CD8-positive, alpha-beta memory T cell (primary cell): ENCODE data around the gene PPP1R13L. TPM values are rescaled to one million over a fixed set of nuclear protein-coding genes. Genes with fewer than 3 reads are reported as not detected.

Experiments used
- CTCF ChIA-PET: fragments of 350-600 bp; sonication (Branson Sonifier 250); formaldehyde crosslinking; loops from one replicate; lab custom pipeline; 2021; ENCODE audit warnings: antibody characterized with exemption; lab: Charles Lee
- POLR2A ChIA-PET: fragments of 350-600 bp; sonication (Branson Sonifier 250); formaldehyde crosslinking; loops from one replicate; lab custom pipeline; 2021; ENCODE audit warnings: antibody characterized with exemption; lab: Charles Lee
- DNase-seq, 5 donors: peaks; one replicate each; pipeline versions ENCODE4 v3.0.0 to v3.0.0-alpha.2; 2020 to 2022; ENCODE audit warnings: mixed read lengths in 1 of 5
- H3K27ac ChIP-seq: one replicate; pipeline ENCODE4 v1.7.0; 2013; ENCODE audit warnings: low read depth, mild to moderate bottlenecking, low read length, moderate library complexity
- H3K27me3 ChIP-seq: 2 replicates; pipeline ENCODE4 v1.7.0; 2013; ENCODE audit warnings: low read length, mild to moderate bottlenecking; ENCODE audit not compliant: insufficient read depth, poor library complexity, severe bottlenecking
- H3K36me3 ChIP-seq: 2 replicates; pipeline ENCODE4 v1.7.0; 2013; ENCODE audit warnings: mild to moderate bottlenecking, low read length, moderate library complexity; ENCODE audit not compliant: insufficient read depth
- H3K4me1 ChIP-seq: 2 replicates; pipeline ENCODE4 v1.7.0; 2013; ENCODE audit warnings: mild to moderate bottlenecking, low read length, moderate library complexity; ENCODE audit not compliant: insufficient read depth
- H3K4me3 ChIP-seq: 2 replicates; pipeline ENCODE4 v1.7.0; 2013; ENCODE audit warnings: mild to moderate bottlenecking, low read length
- H3K9me3 ChIP-seq: 2 replicates; pipeline ENCODE4 v1.7.0; 2013; ENCODE audit warnings: mild to moderate bottlenecking, low read length
- H3K27ac Mint-ChIP-seq, 8 donors: one replicate each; pipeline ENCODE4 v1.8.0; 2020 to 2021; ENCODE audit warnings: mixed read lengths in 8 of 8, mild to moderate bottlenecking in 6 of 8, inconsistent platforms in 3 of 8, moderate library complexity in 3 of 8
- H3K27me3 Mint-ChIP-seq, 2 donors: one replicate each; pipeline ENCODE4 v1.8.0; 2020 to 2021; ENCODE audit warnings: mixed read lengths in 2 of 2, mild to moderate bottlenecking in 1 of 2, moderate library complexity in 1 of 2
- H3K36me3 Mint-ChIP-seq, 3 donors: one replicate each; pipeline ENCODE4 v1.8.0; 2020 to 2021; ENCODE audit warnings: mixed read lengths in 3 of 3, inconsistent platforms in 1 of 3, mild to moderate bottlenecking in 1 of 3
- H3K4me1 Mint-ChIP-seq, 3 donors: one replicate each; pipeline ENCODE4 v1.8.0; 2020 to 2021; ENCODE audit warnings: mixed read lengths in 3 of 3, inconsistent platforms in 1 of 3, mild to moderate bottlenecking in 1 of 3
- H3K4me3 Mint-ChIP-seq, 7 donors: one replicate each; pipeline ENCODE4 v1.8.0; 2020 to 2021; ENCODE audit warnings: mixed read lengths in 7 of 7, mild to moderate bottlenecking in 6 of 7, moderate library complexity in 4 of 7, inconsistent platforms in 2 of 7
- H3K9me3 Mint-ChIP-seq, 5 donors: one replicate each; pipeline ENCODE4 v1.8.0; 2020 to 2022; ENCODE audit warnings: mixed read lengths in 5 of 5, mild to moderate bottlenecking in 3 of 5, moderate library complexity in 2 of 5, inconsistent platforms in 1 of 5
- polyA plus RNA-seq: library from polyadenylated mRNA; unstranded; fragments of 300-500 nt; fragmentation: Illumina TruSeq; gene quantifications from one replicate; pipeline ENCODE4 v1.2.3, GENCODE V29; 2021
- total RNA-seq, 2 experiments: library from RNA; stranded (reverse); gene quantifications; one replicate each; pipeline ENCODE4 v1.2.3, GENCODE V29; 2021

PPP1R13L gene
- total and polyA plus RNA-seq, 3 experiments from 2014 or later: 0.83 to 4.3 (median 3.9) TPM

GRCh38 chr19:45400192-45400591 lies 4.7 kb downstream of the PPP1R13L start:
- Mint-ChIP-seq H3K27me3 (peaks cover 46 to 55% of the 10 kb centered on the region in 2 donors), H3K27ac (no peak overlapping the region), H3K9me3 (no peaks in the 10 kb centered on the region), H3K4me3 (no peak overlapping the region), H3K4me1 (peaks cover 15 to 35% (median 17%) of the 10 kb centered on the region in 3 donors), H3K36me3 (peaks cover 0 to 5% (median 0%) of the 10 kb centered on the region in 3 donors)
- Histone ChIP-seq H3K4me3 (no peak overlapping the region), H3K27me3 (peaks cover 28% of the 10 kb centered on the region), H3K36me3 (no peaks in the 10 kb centered on the region), H3K4me1 (peaks cover 20% of the 10 kb centered on the region), H3K27ac (no peak overlapping the region), H3K9me3 (no peaks in the 10 kb centered on the region)
- DNase-seq: no peak
- ChIA-PET CTCF (no interaction called here), POLR2A (interaction anchor here (0.6 kb wide), 1 partner anchor 23 kb away, joined by 3 read pairs; no protein-coding TSS in a partner anchor)

- CTCF ChIA-PET: no interaction called here
- POLR2A ChIA-PET: no interaction called here
- peaks cover 21 to 24% of the 10 kb centered on the region in 2 donors for H3K27me3 Mint-ChIP-seq
These were observed 8.8 kb downstream of the PPP1R13L start for GRCh38 chr19:45395821-45396617.

GRCh38 chr19:45391871-45392665 lies 12.8 kb downstream of the PPP1R13L start:
- DNase-seq: no peak
- Mint-ChIP-seq H3K4me1 (peaks cover 0 to 4% (median 0%) of the 10 kb centered on the region in 3 donors), H3K4me3 (no peak overlapping the region), H3K36me3 (no peaks in the 10 kb centered on the region), H3K27me3 (peaks cover 8 to 16% of the 10 kb centered on the region in 2 donors), H3K27ac (no peak overlapping the region), H3K9me3 (no peaks in the 10 kb centered on the region)
- Histone ChIP-seq H3K9me3 (no peaks in the 10 kb centered on the region), H3K36me3 (no peaks in the 10 kb centered on the region), H3K27ac (no peak overlapping the region), H3K27me3 (no peaks in the 10 kb centered on the region), H3K4me1 (no peaks in the 10 kb centered on the region), H3K4me3 (no peak overlapping the region)
- CTCF ChIA-PET: no interaction called here
- POLR2A ChIA-PET: no interaction called here

More at GRCh38 chr19:45395821-45396617, 8.8 kb downstream of the PPP1R13L start:
- peaks cover 5% of the 10 kb centered on the region for H3K4me1 ChIP-seq
- peaks cover 5 to 12% (median 7%) of the 10 kb centered on the region in 3 donors for H3K4me1 Mint-ChIP-seq
- no peak overlapping the region for H3K4me3 ChIP-seq
- no peak overlapping the region for H3K27ac ChIP-seq
- DNase-seq: no peak
- no peaks in the 10 kb centered on the region for H3K9me3 ChIP-seq
- peaks cover 2% of the 10 kb centered on the region for H3K27me3 ChIP-seq
- no peaks in the 10 kb centered on the region for H3K36me3 ChIP-seq
- H3K4me3 Mint-ChIP-seq: no peak overlapping the region
- H3K36me3 Mint-ChIP-seq: peaks cover 0 to 5% (median 0%) of the 10 kb centered on the region in 3 donors
- H3K9me3 Mint-ChIP-seq: no peaks in the 10 kb centered on the region
- no peak overlapping the region for H3K27ac Mint-ChIP-seq

- Histone ChIP-seq H3K4me3 (no peak overlapping the region), H3K27me3 (no peaks in the 10 kb centered on the region), H3K4me1 (no peaks in the 10 kb centered on the region), H3K27ac (no peak overlapping the region), H3K9me3 (no peaks in the 10 kb centered on the region), H3K36me3 (no peaks in the 10 kb centered on the region)
- Mint-ChIP-seq H3K4me3 (no peak overlapping the region), H3K4me1 (no peaks in the 10 kb centered on the region), H3K27me3 (peaks cover 4 to 14% of the 10 kb centered on the region in 2 donors), H3K27ac (no peak overlapping the region), H3K36me3 (no peaks in the 10 kb centered on the region), H3K9me3 (no peaks in the 10 kb centered on the region)
- DNase-seq: no peak
- ChIA-PET CTCF (no interaction called here), POLR2A (no interaction called here)
These were observed 13.5 kb downstream of the PPP1R13L start for GRCh38 chr19:45391346-45391745.

- H3K4me3 Mint-ChIP-seq: no peak overlapping the region
- H3K4me1 Mint-ChIP-seq: no peaks in the 10 kb centered on the region
- POLR2A ChIA-PET: no interaction called here
- H3K36me3 Mint-ChIP-seq: no peaks in the 10 kb centered on the region
- no peaks in the 10 kb centered on the region for H3K9me3 ChIP-seq
- peaks cover 10 to 32% of the 10 kb centered on the region in 2 donors for H3K27me3 Mint-ChIP-seq
- H3K27ac Mint-ChIP-seq: no peak overlapping the region
- no peak overlapping the region for H3K4me3 ChIP-seq
- H3K27me3 ChIP-seq: no peaks in the 10 kb centered on the region
- no peaks in the 10 kb centered on the region for H3K4me1 ChIP-seq
- H3K27ac ChIP-seq: no peak overlapping the region
- no peaks in the 10 kb centered on the region for H3K36me3 ChIP-seq
- CTCF ChIA-PET: no interaction called here
- H3K9me3 Mint-ChIP-seq: no peaks in the 10 kb centered on the region
- DNase-seq: no peak
These were observed 19.3 kb downstream of the PPP1R13L start for GRCh38 chr19:45385392-45386221.

- Mint-ChIP-seq H3K9me3 (no peaks in the 10 kb centered on the region), H3K36me3 (no peaks in the 10 kb centered on the region), H3K27ac (no peak overlapping the region), H3K4me3 (no peak overlapping the region), H3K4me1 (no peaks in the 10 kb centered on the region), H3K27me3 (peaks cover 10 to 22% of the 10 kb centered on the region in 2 donors)
- no peak for DNase-seq
- POLR2A ChIA-PET: no interaction called here
- Histone ChIP-seq H3K36me3 (no peaks in the 10 kb centered on the region), H3K27ac (no peak overlapping the region), H3K4me1 (no peaks in the 10 kb centered on the region), H3K4me3 (no peak overlapping the region), H3K27me3 (no peaks in the 10 kb centered on the region), H3K9me3 (no peaks in the 10 kb centered on the region)
- CTCF ChIA-PET: no interaction called here
These were observed 22.4 kb downstream of the PPP1R13L start for GRCh38 chr19:45382426-45382825.

GRCh38 chr19:45380107-45380506 lies 24.8 kb downstream of the PPP1R13L start:
- no peaks in the 10 kb centered on the region for H3K4me1 ChIP-seq
- CTCF ChIA-PET: no interaction called here

More at GRCh38 chr19:45380107-45380506, 24.8 kb downstream of the PPP1R13L start:
- Mint-ChIP-seq H3K27ac (no peak overlapping the region), H3K36me3 (no peaks in the 10 kb centered on the region), H3K4me1 (no peaks in the 10 kb centered on the region), H3K9me3 (no peaks in the 10 kb centered on the region), H3K4me3 (no peak overlapping the region), H3K27me3 (peaks cover 7 to 9% of the 10 kb centered on the region in 2 donors)
- no peak for DNase-seq
- POLR2A ChIA-PET: no interaction called here
- Histone ChIP-seq H3K9me3 (no peaks in the 10 kb centered on the region), H3K4me3 (no peak overlapping the region), H3K27me3 (no peaks in the 10 kb centered on the region), H3K27ac (no peak overlapping the region), H3K36me3 (no peaks in the 10 kb centered on the region)
